Mesenchymal stem cell (in vitro differentiated cells and primary cell): Measurements from ENCODE around the gene ATP6V0D1.

ENCODE experiments used
- DNase-seq: peaks from one replicate; pipeline ENCODE4 v3.0.0-alpha.2; 2013
- H2AFZ ChIP-seq: one replicate; pipeline ENCODE4 v1.6.1; 2013; ENCODE audit warnings: low read depth, mild to moderate bottlenecking, control low read depth, inconsistent platforms, low read length, moderate library complexity
- H2AK5ac ChIP-seq: 2 replicates; pipeline ENCODE4 v1.6.1; 2013; ENCODE audit warnings: low read length, moderate library complexity, mild to moderate bottlenecking, inconsistent platforms; ENCODE audit not compliant: severe bottlenecking
- H2BK120ac ChIP-seq: one replicate; pipeline ENCODE4 v1.6.1; 2013; ENCODE audit warnings: low read depth, mild to moderate bottlenecking, inconsistent platforms, low read length, moderate library complexity
- H2BK12ac ChIP-seq, 2 experiments: one replicate each; pipeline ENCODE4 v1.6.1; 2013; ENCODE audit warnings: inconsistent platforms in 2 of 2, low read length in 2 of 2, mild to moderate bottlenecking in 2 of 2, moderate library complexity in 2 of 2, control low read depth in 1 of 2
- H2BK15ac ChIP-seq: one replicate; pipeline ENCODE4 v1.6.1; 2013; ENCODE audit warnings: mild to moderate bottlenecking, low read depth, inconsistent platforms; ENCODE audit not compliant: poor library complexity, severe bottlenecking
- H2BK5ac ChIP-seq: 2 replicates; pipeline ENCODE4 v1.6.1; 2013; ENCODE audit warnings: low read depth, mild to moderate bottlenecking, low read length, control low read depth, inconsistent platforms; ENCODE audit not compliant: poor library complexity, severe bottlenecking
- H3K14ac ChIP-seq, 2 experiments: one replicate each; pipeline ENCODE4 v1.6.1; 2013; ENCODE audit warnings: inconsistent platforms in 2 of 2, low read length in 2 of 2, control low read depth in 1 of 2, mild to moderate bottlenecking in 1 of 2, moderate library complexity in 1 of 2
- H3K18ac ChIP-seq, 2 experiments: one replicate each; pipeline ENCODE4 v1.6.1; 2013; ENCODE audit warnings: inconsistent platforms in 2 of 2, low read length in 2 of 2, control low read depth in 1 of 2, low read depth in 1 of 2, mild to moderate bottlenecking in 1 of 2
- H3K23ac ChIP-seq, 2 experiments: one replicate each; pipeline ENCODE4 v1.6.1; 2013; ENCODE audit warnings: inconsistent platforms in 2 of 2, low read length in 2 of 2, mild to moderate bottlenecking in 2 of 2, moderate library complexity in 2 of 2, control low read depth in 1 of 2
- H3K27ac ChIP-seq: 2 replicates; pipeline ENCODE4 v1.5.1; 2013; ENCODE audit warnings: mild to moderate bottlenecking, moderate library complexity, low read length, control low read depth, inconsistent platforms; ENCODE audit not compliant: poor library complexity, severe bottlenecking
- H3K27me3 ChIP-seq, 2 experiments: 2 replicates each; pipeline versions ENCODE4 v1.6.1 to v1.7.0; 2013; ENCODE audit warnings: low read length in 2 of 2, mild to moderate bottlenecking in 2 of 2, moderate library complexity in 2 of 2, control low read depth in 1 of 2, inconsistent platforms in 1 of 2; ENCODE audit not compliant: control insufficient read depth in 1 of 2, insufficient read depth in 1 of 2
- H3K36me3 ChIP-seq, 2 experiments: 2 replicates each; pipeline versions ENCODE4 v1.6.1 to v1.7.0; 2013; ENCODE audit warnings: low read length in 2 of 2, control low read depth in 1 of 2, inconsistent platforms in 1 of 2, low read depth in 1 of 2, mild to moderate bottlenecking in 1 of 2; ENCODE audit not compliant: insufficient read depth in 2 of 2, control insufficient read depth in 1 of 2
- H3K4ac ChIP-seq, 2 experiments: one replicate each; pipeline ENCODE4 v1.6.1; 2013; ENCODE audit warnings: inconsistent platforms in 2 of 2, low read length in 2 of 2, mild to moderate bottlenecking in 2 of 2, moderate library complexity in 2 of 2, control low read depth in 1 of 2, low read depth in 1 of 2
- H3K4me1 ChIP-seq: 2 replicates; pipeline ENCODE4 v1.6.1; 2013; ENCODE audit warnings: low read depth, low read length, control low read depth; ENCODE audit not compliant: control insufficient read depth, insufficient read depth
- H3K4me2 ChIP-seq: 2 replicates; pipeline ENCODE4 v1.6.1; 2013; ENCODE audit warnings: low read length, mild to moderate bottlenecking, inconsistent platforms; ENCODE audit not compliant: poor library complexity, severe bottlenecking
- H3K4me3 ChIP-seq, 2 experiments: 2 replicates each; pipeline versions ENCODE4 v1.5.1 to v1.7.0; 2013; ENCODE audit warnings: low read length in 2 of 2, mild to moderate bottlenecking in 2 of 2, control low read depth in 1 of 2, low read depth in 1 of 2; ENCODE audit not compliant: insufficient read depth in 1 of 2
- H3K79me1 ChIP-seq: replicated peaks from 2 replicates; pipeline ENCODE4 v1.6.1; 2013; ENCODE audit warnings: mild to moderate bottlenecking, control low read depth, low read length, inconsistent platforms; ENCODE audit not compliant: poor library complexity, severe bottlenecking
- H3K9ac ChIP-seq: 2 replicates; pipeline ENCODE4 v1.7.0; 2013; ENCODE audit warnings: mild to moderate bottlenecking, low read length, moderate library complexity
- H3K9me3 ChIP-seq: 2 replicates; pipeline ENCODE4 v1.7.0; 2013; ENCODE audit warnings: mild to moderate bottlenecking, low read length; ENCODE audit not compliant: control insufficient read depth
- H4K8ac ChIP-seq: one replicate; pipeline ENCODE4 v1.6.1; 2013; ENCODE audit warnings: inconsistent platforms, mild to moderate bottlenecking, low read length, moderate library complexity
- H4K91ac ChIP-seq: one replicate; pipeline ENCODE4 v1.6.1; 2013; ENCODE audit warnings: mild to moderate bottlenecking, low read length, inconsistent platforms
- WGBS: methylation state at CpG from one replicate; pipeline ENCODE4 v1.1.7; 2013; ENCODE audit warnings: mixed read lengths; 5-methylcytosine and 5-hydroxymethylcytosine counted together

ATP6V0D1 gene

GRCh38 chr16:67444259-67445125, 36.5 kb downstream of the ATP6V0D1 start:
- Histone ChIP-seq H3K23ac (no peak overlapping the region), H3K14ac (no peak overlapping the region), H4K91ac (no peak overlapping the region), H4K8ac (no peak overlapping the region), H2BK12ac (no peak overlapping the region), H2BK5ac (no peak overlapping the region), H3K9me3 (no peaks in the 10 kb centered on the region), H3K36me3 (peaks cover 60 to 86% of the 10 kb centered on the region in 2 experiments), H3K9ac (peak overlapping the region; percentile 51), H3K4ac (no peak overlapping the region), H2BK120ac (no peak overlapping the region), H3K27ac (no peak overlapping the region), H3K4me1 (peaks cover 37% of the 10 kb centered on the region), H2BK15ac (no peak overlapping the region), H3K79me1 (peaks cover 65% of the 10 kb centered on the region), H3K4me3 (peak overlapping the region in 1 of 2 experiments; percentile 11), H2AFZ (no peak overlapping the region), H3K18ac (peak overlapping the region in 1 of 2 experiments; percentile 15), H3K27me3 (no peaks in the 10 kb centered on the region), H2AK5ac (no peak overlapping the region), H3K4me2 (no peak overlapping the region)
- DNase-seq: no peak
- WGBS: 87% methylated on average over 21 of the region's 22 CpGs

GRCh38 chr16:67443265-67443664, 37.7 kb downstream of the ATP6V0D1 start:
- Histone ChIP-seq H3K4me3 (peak overlapping the region in 1 of 2 experiments; percentile 45), H3K27ac (no peak overlapping the region), H3K36me3 (peaks cover 63 to 86% of the 10 kb centered on the region in 2 experiments), H2BK5ac (no peak overlapping the region), H3K9ac (peak overlapping the region; percentile 51), H2BK120ac (no peak overlapping the region), H3K14ac (no peak overlapping the region), H2AK5ac (no peak overlapping the region), H4K8ac (no peak overlapping the region), H3K18ac (no peak overlapping the region), H3K9me3 (no peaks in the 10 kb centered on the region), H4K91ac (no peak overlapping the region), H2BK12ac (no peak overlapping the region), H3K4me1 (peaks cover 37% of the 10 kb centered on the region), H3K4ac (no peak overlapping the region), H2BK15ac (no peak overlapping the region), H3K23ac (no peak overlapping the region), H3K27me3 (no peaks in the 10 kb centered on the region), H3K79me1 (peaks cover 54% of the 10 kb centered on the region), H2AFZ (no peak overlapping the region), H3K4me2 (no peak overlapping the region)
- no peak for DNase-seq
- WGBS: 89% methylated on average over 6 of the region's 6 CpGs

GRCh38 chr16:67442581-67443255, 38.2 kb downstream of the ATP6V0D1 start:
- H3K9ac ChIP-seq: peak overlapping the region; percentile 47
- H3K4ac ChIP-seq: no peak overlapping the region
- 95% methylated on average over 12 of the region's 13 CpGs for WGBS
- no peaks in the 10 kb centered on the region for H3K9me3 ChIP-seq
- peak overlapping the region in 1 of 2 experiments; percentile 45 for H3K4me3 ChIP-seq
- H3K23ac ChIP-seq: no peak overlapping the region
- no peak overlapping the region for H4K91ac ChIP-seq
- H2BK15ac ChIP-seq: no peak overlapping the region
- H2BK120ac ChIP-seq: no peak overlapping the region
- no peak overlapping the region for H2BK5ac ChIP-seq
- no peak for DNase-seq
- H3K4me1 ChIP-seq: peaks cover 37% of the 10 kb centered on the region
- no peak overlapping the region for H3K14ac ChIP-seq
- peaks cover 63 to 91% of the 10 kb centered on the region in 2 experiments for H3K36me3 ChIP-seq
- no peak overlapping the region for H4K8ac ChIP-seq
- no peak overlapping the region for H3K18ac ChIP-seq
- H3K4me2 ChIP-seq: no peak overlapping the region
- peaks cover 54% of the 10 kb centered on the region for H3K79me1 ChIP-seq
- no peak overlapping the region for H2BK12ac ChIP-seq
- H2AFZ ChIP-seq: no peak overlapping the region
- no peak overlapping the region for H2AK5ac ChIP-seq
- no peak overlapping the region for H3K27ac ChIP-seq
- H3K27me3 ChIP-seq: no peaks in the 10 kb centered on the region

GRCh38 chr16:67441907-67442306, 39.0 kb downstream of the ATP6V0D1 start:
- no peak overlapping the region for H3K9ac ChIP-seq
- peaks cover 69 to 91% of the 10 kb centered on the region in 2 experiments for H3K36me3 ChIP-seq
- H4K8ac ChIP-seq: no peak overlapping the region
- no peak overlapping the region for H2BK5ac ChIP-seq
- no peak for DNase-seq
- H3K23ac ChIP-seq: no peak overlapping the region
- H2AK5ac ChIP-seq: no peak overlapping the region
- no peaks in the 10 kb centered on the region for H3K9me3 ChIP-seq
- no peak overlapping the region for H3K14ac ChIP-seq
- H4K91ac ChIP-seq: no peak overlapping the region
- no peak overlapping the region for H2AFZ ChIP-seq
- no peak overlapping the region for H2BK120ac ChIP-seq
- H3K4me2 ChIP-seq: no peak overlapping the region
- peaks cover 30% of the 10 kb centered on the region for H3K4me1 ChIP-seq
- no peak overlapping the region for H3K4ac ChIP-seq
- H3K79me1 ChIP-seq: peaks cover 46% of the 10 kb centered on the region
- no peak overlapping the region for H2BK12ac ChIP-seq
- H2BK15ac ChIP-seq: no peak overlapping the region
- H3K4me3 ChIP-seq: no peak overlapping the region
- WGBS: 95% methylated on average over 5 of the region's 5 CpGs
- H3K27ac ChIP-seq: no peak overlapping the region
- H3K18ac ChIP-seq: no peak overlapping the region
- H3K27me3 ChIP-seq: no peaks in the 10 kb centered on the region
